Neural progenitor cell (in vitro differentiated cells): ENCODE results near the gene ERC1.

Source experiments
- EZH2 ChIP-seq: fragments of 200-600 bp; sonication (generic); IDR thresholded peaks from 2 replicates; pipeline ENCODE4 v1.6.1; 2017; ENCODE audit warnings: antibody characterized with exemption, mild to moderate bottlenecking, moderate library complexity
- TF ChIP-seq, protein P1 (sequence below): fragments of 200-600 bp; sonication (generic); IDR thresholded peaks from 2 replicates; pipeline ENCODE4 v1.5.1; 2017; ENCODE audit warnings: antibody characterized with exemption, mild to moderate bottlenecking

- TF ChIP-seq, protein P1, sequence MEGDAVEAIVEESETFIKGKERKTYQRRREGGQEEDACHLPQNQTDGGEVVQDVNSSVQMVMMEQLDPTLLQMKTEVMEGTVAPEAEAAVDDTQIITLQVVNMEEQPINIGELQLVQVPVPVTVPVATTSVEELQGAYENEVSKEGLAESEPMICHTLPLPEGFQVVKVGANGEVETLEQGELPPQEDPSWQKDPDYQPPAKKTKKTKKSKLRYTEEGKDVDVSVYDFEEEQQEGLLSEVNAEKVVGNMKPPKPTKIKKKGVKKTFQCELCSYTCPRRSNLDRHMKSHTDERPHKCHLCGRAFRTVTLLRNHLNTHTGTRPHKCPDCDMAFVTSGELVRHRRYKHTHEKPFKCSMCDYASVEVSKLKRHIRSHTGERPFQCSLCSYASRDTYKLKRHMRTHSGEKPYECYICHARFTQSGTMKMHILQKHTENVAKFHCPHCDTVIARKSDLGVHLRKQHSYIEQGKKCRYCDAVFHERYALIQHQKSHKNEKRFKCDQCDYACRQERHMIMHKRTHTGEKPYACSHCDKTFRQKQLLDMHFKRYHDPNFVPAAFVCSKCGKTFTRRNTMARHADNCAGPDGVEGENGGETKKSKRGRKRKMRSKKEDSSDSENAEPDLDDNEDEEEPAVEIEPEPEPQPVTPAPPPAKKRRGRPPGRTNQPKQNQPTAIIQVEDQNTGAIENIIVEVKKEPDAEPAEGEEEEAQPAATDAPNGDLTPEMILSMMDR = no peak
- no peak for TF ChIP-seq EZH2
These were observed 36.3 kb upstream of the ERC1 start for GRCh38 chr12:954741-955140.
